Astrocyte (in vitro differentiated cells and primary cell): Measurements from ENCODE around the gene BRSK1.

Source experiments
- EZH2 ChIP-seq: IDR thresholded peaks from 2 replicates; pipeline ENCODE4 v1.6.1; 2012; ENCODE audit warnings: mild to moderate bottlenecking, low read length, inconsistent platforms; ENCODE audit not compliant: insufficient read depth
- TF ChIP-seq, protein P1 (sequence below): IDR thresholded peaks from 2 replicates; pipeline ENCODE4 v1.5.1; 2011; ENCODE audit warnings: low read depth, mild to moderate bottlenecking, inconsistent platforms, low read length, moderate library complexity; ENCODE audit not compliant: insufficient read depth

GRCh38 chr19:55248704-55249103, 35.1 kb upstream of the BRSK1 start:
- TF ChIP-seq, protein P1, sequence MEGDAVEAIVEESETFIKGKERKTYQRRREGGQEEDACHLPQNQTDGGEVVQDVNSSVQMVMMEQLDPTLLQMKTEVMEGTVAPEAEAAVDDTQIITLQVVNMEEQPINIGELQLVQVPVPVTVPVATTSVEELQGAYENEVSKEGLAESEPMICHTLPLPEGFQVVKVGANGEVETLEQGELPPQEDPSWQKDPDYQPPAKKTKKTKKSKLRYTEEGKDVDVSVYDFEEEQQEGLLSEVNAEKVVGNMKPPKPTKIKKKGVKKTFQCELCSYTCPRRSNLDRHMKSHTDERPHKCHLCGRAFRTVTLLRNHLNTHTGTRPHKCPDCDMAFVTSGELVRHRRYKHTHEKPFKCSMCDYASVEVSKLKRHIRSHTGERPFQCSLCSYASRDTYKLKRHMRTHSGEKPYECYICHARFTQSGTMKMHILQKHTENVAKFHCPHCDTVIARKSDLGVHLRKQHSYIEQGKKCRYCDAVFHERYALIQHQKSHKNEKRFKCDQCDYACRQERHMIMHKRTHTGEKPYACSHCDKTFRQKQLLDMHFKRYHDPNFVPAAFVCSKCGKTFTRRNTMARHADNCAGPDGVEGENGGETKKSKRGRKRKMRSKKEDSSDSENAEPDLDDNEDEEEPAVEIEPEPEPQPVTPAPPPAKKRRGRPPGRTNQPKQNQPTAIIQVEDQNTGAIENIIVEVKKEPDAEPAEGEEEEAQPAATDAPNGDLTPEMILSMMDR, result no peak
- TF ChIP-seq EZH2, result no peak
